ENCODE data around the gene GP2.

Gene GP2

DNA sequence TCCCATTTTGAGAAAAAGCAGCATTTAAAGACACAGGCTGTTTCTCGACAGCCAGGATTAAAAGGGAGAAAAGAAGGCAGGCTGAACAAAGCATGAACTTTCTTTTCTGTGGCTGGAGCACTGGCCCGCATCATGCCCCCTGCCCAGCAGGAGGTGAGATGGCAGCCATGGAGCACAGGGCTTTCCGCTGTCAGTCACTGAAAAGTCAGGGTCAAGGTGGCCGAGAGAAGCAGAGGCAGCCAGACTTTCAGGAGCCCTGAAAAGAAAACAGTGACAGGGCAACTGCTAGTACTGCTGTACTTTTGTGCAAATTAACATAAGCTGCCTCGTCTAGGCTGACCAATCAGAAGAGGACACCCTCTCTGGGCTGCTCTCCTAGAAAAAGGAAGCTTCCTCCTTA lies 5.8 kb upstream of the GP2 start:
- Histone ChIP-seq H4K8ac (ENCODE audit: low read depth, low read length) (no peak overlapping the region), H3K79me1 (ENCODE audit: low read length) (no peaks in the 10 kb centered on the region), H2BK12ac (ENCODE audit: low read length) (no peak overlapping the region)

DNA sequence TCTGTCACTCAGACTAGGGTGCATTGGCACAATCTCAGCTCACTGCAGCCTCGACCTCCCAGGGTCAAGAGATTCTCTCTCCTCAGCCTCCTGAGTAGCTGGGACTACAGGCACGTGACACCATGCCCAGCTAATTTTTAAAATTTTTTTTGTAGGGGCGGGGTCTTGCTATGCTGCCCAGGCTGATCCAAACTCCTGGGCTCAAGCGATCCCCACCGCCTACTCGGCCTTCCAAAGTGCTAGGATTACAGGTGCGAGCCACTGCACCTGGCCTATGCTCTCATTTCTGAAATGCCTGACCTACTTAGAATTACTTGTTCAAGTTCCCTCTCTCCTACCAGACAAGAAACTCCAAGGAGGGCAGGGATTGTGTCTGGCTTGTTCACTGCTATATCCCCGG lies 5.1 kb upstream of the GP2 start:
- Histone ChIP-seq H3K27ac (ENCODE audit: low read depth, low read length) (no peak overlapping the region), H3K79me1 (ENCODE audit: low read length) (no peaks in the 10 kb centered on the region), H4K12ac (ENCODE audit: low read depth, low read length) (no peak overlapping the region), H3K4me3 (ENCODE audit: low read depth, low read length) (no peak overlapping the region), H3K4ac (ENCODE audit: low read depth, low read length) (no peak overlapping the region), H2BK12ac (ENCODE audit: low read length) (no peak overlapping the region), H3K9ac (ENCODE audit: low read length) (no peak overlapping the region), H3K23ac (ENCODE audit: low read length) (no peak overlapping the region), H2AK5ac (ENCODE audit: low read length) (no peak overlapping the region), H4K91ac (ENCODE audit: low read depth, low read length) (no peak overlapping the region), H3K79me2 (ENCODE audit: control insufficient read depth, insufficient read depth, low read length, poor library complexity) (no peaks in the 10 kb centered on the region), H4K8ac (ENCODE audit: low read depth, low read length) (no peak overlapping the region), H3K36me3 (ENCODE audit: control insufficient read depth in 1 of 2, insufficient read depth in 2 of 2, low read length in 2 of 2) (no peaks in the 10 kb centered on the region), H2BK5ac (ENCODE audit: low read depth, low read length, poor library complexity) (no peak overlapping the region), H3K4me2 (ENCODE audit: low read length) (no peak overlapping the region), H3K18ac (ENCODE audit: low read length) (no peak overlapping the region), H2AFZ (ENCODE audit: insufficient read depth, low read length, poor library complexity) (no peak overlapping the region), H3K9me3 (ENCODE audit: insufficient read depth, low read depth, low read length) (no peaks in the 10 kb centered on the region), H3K4me1 (ENCODE audit: control insufficient read depth in 1 of 2, insufficient read depth in 2 of 2, low read length in 2 of 2) (no peaks in the 10 kb centered on the region), H2BK120ac (ENCODE audit: insufficient read depth, low read length, poor library complexity) (no peak overlapping the region), H3K27me3 (ENCODE audit: insufficient read depth, low read length) (no peaks in the 10 kb centered on the region), H3K14ac (ENCODE audit: low read length) (no peak overlapping the region)
- DNase-seq = peak; percentile 61 to 77
- WGBS (ENCODE audit: extremely low coverage, insufficient coverage, insufficient read length) = no CpG with 5 or more reads among the region's 8 CpGs

More for the DNA sequence above, 5.8 kb upstream of the GP2 start:
- no peak overlapping the region for H2BK120ac ChIP-seq (ENCODE audit: insufficient read depth, low read length, poor library complexity)
- H3K9me3 ChIP-seq (ENCODE audit: insufficient read depth, low read depth, low read length) = no peaks in the 10 kb centered on the region
- H3K9ac ChIP-seq (ENCODE audit: low read length) = no peak overlapping the region
- H3K36me3 ChIP-seq (ENCODE audit: control insufficient read depth in 1 of 2, insufficient read depth in 2 of 2, low read length in 2 of 2) = no peaks in the 10 kb centered on the region
- H2AK5ac ChIP-seq (ENCODE audit: low read length) = no peak overlapping the region
- no peak overlapping the region for H3K27ac ChIP-seq (ENCODE audit: low read depth, low read length)
- no peak overlapping the region for H2BK5ac ChIP-seq (ENCODE audit: low read depth, low read length, poor library complexity)
- no peaks in the 10 kb centered on the region for H3K79me2 ChIP-seq (ENCODE audit: control insufficient read depth, insufficient read depth, low read length, poor library complexity)
- H3K4me2 ChIP-seq (ENCODE audit: low read length) = no peak overlapping the region
- no peak overlapping the region for H3K14ac ChIP-seq (ENCODE audit: low read length)
- H4K91ac ChIP-seq (ENCODE audit: low read depth, low read length) = no peak overlapping the region
- H2AFZ ChIP-seq (ENCODE audit: insufficient read depth, low read length, poor library complexity) = no peak overlapping the region
- H3K18ac ChIP-seq (ENCODE audit: low read length) = no peak overlapping the region
- DNase-seq = peak; percentile 29 to 44
- H3K4ac ChIP-seq (ENCODE audit: low read depth, low read length) = no peak overlapping the region
- H3K23ac ChIP-seq (ENCODE audit: low read length) = no peak overlapping the region
- no peaks in the 10 kb centered on the region for H3K27me3 ChIP-seq (ENCODE audit: insufficient read depth, low read length)
- no peak overlapping the region for H4K12ac ChIP-seq (ENCODE audit: low read depth, low read length)
- no peaks in the 10 kb centered on the region for H3K4me1 ChIP-seq (ENCODE audit: control insufficient read depth in 1 of 2, insufficient read depth in 2 of 2, low read length in 2 of 2)
- WGBS (ENCODE audit: extremely low coverage, insufficient coverage, insufficient read length) = no CpG with 5 or more reads among the region's 5 CpGs
- no peak overlapping the region for H3K4me3 ChIP-seq (ENCODE audit: low read depth, low read length)

GRCh38 chr16:20331635-20332034 lies 4.3 kb upstream of the GP2 start:
- H3K79me2 ChIP-seq (ENCODE audit: control insufficient read depth, insufficient read depth, low read length, poor library complexity) = no peaks in the 10 kb centered on the region
- no peaks in the 10 kb centered on the region for H3K4me1 ChIP-seq (ENCODE audit: control insufficient read depth in 1 of 2, insufficient read depth in 2 of 2, low read length in 2 of 2)
- no peak overlapping the region for H3K9ac ChIP-seq (ENCODE audit: low read length)
- H4K91ac ChIP-seq (ENCODE audit: low read depth, low read length) = no peak overlapping the region
- no peak overlapping the region for H4K8ac ChIP-seq (ENCODE audit: low read depth, low read length)
- H3K9me3 ChIP-seq (ENCODE audit: insufficient read depth, low read depth, low read length) = no peaks in the 10 kb centered on the region
- no peak overlapping the region for H3K4me3 ChIP-seq (ENCODE audit: low read depth, low read length)
- H3K23ac ChIP-seq (ENCODE audit: low read length) = no peak overlapping the region
- no CpG with 5 or more reads among the region's 5 CpGs for WGBS (ENCODE audit: extremely low coverage, insufficient coverage, insufficient read length)
- no peaks in the 10 kb centered on the region for H3K27me3 ChIP-seq (ENCODE audit: insufficient read depth, low read length)
- no peaks in the 10 kb centered on the region for H3K36me3 ChIP-seq (ENCODE audit: control insufficient read depth in 1 of 2, insufficient read depth in 2 of 2, low read length in 2 of 2)
- no peaks in the 10 kb centered on the region for H3K79me1 ChIP-seq (ENCODE audit: low read length)
- H2BK5ac ChIP-seq (ENCODE audit: low read depth, low read length, poor library complexity) = no peak overlapping the region
- H2BK120ac ChIP-seq (ENCODE audit: insufficient read depth, low read length, poor library complexity) = no peak overlapping the region
- H2AFZ ChIP-seq (ENCODE audit: insufficient read depth, low read length, poor library complexity) = no peak overlapping the region
- H3K18ac ChIP-seq (ENCODE audit: low read length) = no peak overlapping the region
- no peak overlapping the region for H3K27ac ChIP-seq (ENCODE audit: low read depth, low read length)
- DNase-seq = no peak
- no peak overlapping the region for H3K14ac ChIP-seq (ENCODE audit: low read length)
- H3K4me2 ChIP-seq (ENCODE audit: low read length) = no peak overlapping the region
- H4K12ac ChIP-seq (ENCODE audit: low read depth, low read length) = no peak overlapping the region
- H2BK12ac ChIP-seq (ENCODE audit: low read length) = no peak overlapping the region
- no peak overlapping the region for H2AK5ac ChIP-seq (ENCODE audit: low read length)
- no peak overlapping the region for H3K4ac ChIP-seq (ENCODE audit: low read depth, low read length)

GRCh38 chr16:20329392-20330138 lies 2.3 kb upstream of the GP2 start:
- Histone ChIP-seq H2BK12ac (ENCODE audit: low read length) (no peak overlapping the region), H2BK120ac (ENCODE audit: insufficient read depth, low read length, poor library complexity) (no peak overlapping the region), H4K8ac (ENCODE audit: low read depth, low read length) (no peak overlapping the region), H3K27me3 (ENCODE audit: insufficient read depth, low read length) (no peaks in the 10 kb centered on the region), H2AK5ac (ENCODE audit: low read length) (no peak overlapping the region), H3K79me1 (ENCODE audit: low read length) (no peaks in the 10 kb centered on the region), H3K9ac (ENCODE audit: low read length) (no peak overlapping the region), H2AFZ (ENCODE audit: insufficient read depth, low read length, poor library complexity) (no peak overlapping the region), H3K79me2 (ENCODE audit: control insufficient read depth, insufficient read depth, low read length, poor library complexity) (no peaks in the 10 kb centered on the region), H4K91ac (ENCODE audit: low read depth, low read length) (no peak overlapping the region), H3K18ac (ENCODE audit: low read length) (no peak overlapping the region), H3K23ac (ENCODE audit: low read length) (peak overlapping the region; percentile 4), H3K4me1 (ENCODE audit: control insufficient read depth in 1 of 2, insufficient read depth in 2 of 2, low read length in 2 of 2) (no peaks in the 10 kb centered on the region), H3K4me2 (ENCODE audit: low read length) (no peak overlapping the region), H2BK5ac (ENCODE audit: low read depth, low read length, poor library complexity) (no peak overlapping the region), H3K4ac (ENCODE audit: low read depth, low read length) (no peak overlapping the region), H4K12ac (ENCODE audit: low read depth, low read length) (no peak overlapping the region), H3K14ac (ENCODE audit: low read length) (no peak overlapping the region), H3K4me3 (ENCODE audit: low read depth, low read length) (no peak overlapping the region), H3K36me3 (ENCODE audit: control insufficient read depth in 1 of 2, insufficient read depth in 2 of 2, low read length in 2 of 2) (no peaks in the 10 kb centered on the region), H3K27ac (ENCODE audit: low read depth, low read length) (no peak overlapping the region), H3K9me3 (ENCODE audit: insufficient read depth, low read depth, low read length) (no peaks in the 10 kb centered on the region)
- 100% methylated on average over 1 of the region's 5 CpGs for WGBS (ENCODE audit: extremely low coverage, insufficient coverage, insufficient read length)
- DNase-seq = no peak

All from trophoblast cell (in vitro differentiated cells and primary cell).